ENCODE results near the gene SYNGR3. TPM values are rescaled to one million over a fixed set of nuclear protein-coding genes. Genes with fewer than 3 reads are reported as not detected.
A peak's percentile ranks its signal among the peaks of the same experiment; 100 is the strongest.

The SYNGR3 gene
- total and polyA plus RNA-seq, 2 of the 13 experiments (the other 11 are each of a cell fraction or from before 2014, with no cell fraction given), result 0.97 to 5.7 TPM

- peak; percentile 83; the same call in 1 of the 2 replicates for TF ChIP-seq MXD1 (CRISPR knock-in tag; IDR thresholded peaks at IDR 0.05)
- 0 out of 2 replicates have a peak, but pooled peaks have one; percentile 49 for TF ChIP-seq ZNF513 (CRISPR knock-in tag; conservative IDR thresholded peaks at IDR 0.05)
- TF ChIP-seq BCLAF1 (IDR thresholded peaks at IDR 0.05), result no peak
- no peak for TF ChIP-seq ARID3A (IDR thresholded peaks at IDR 0.05; ENCODE audit: low read depth, low read length)
- no peak for TF ChIP-seq ZNF260 (CRISPR knock-in tag; IDR thresholded peaks at IDR 0.05; ENCODE audit: borderline replicate concordance, low read depth)
- TF ChIP-seq POLR2AphosphoS2 (IDR thresholded peaks at IDR 0.05; ENCODE audit: low read depth, low read length), result no peak
- TF ChIP-seq ZNF883 (CRISPR knock-in tag; IDR thresholded peaks at IDR 0.05; ENCODE audit: not compliant biosample characterization), result no peak
- TF ChIP-seq ZNF503 (CRISPR knock-in tag; IDR thresholded peaks at IDR 0.05), result peak; percentile 52; the same call in 1 of the 2 replicates
- TF ChIP-seq NFE2L2 (IDR thresholded peaks at IDR 0.05; ENCODE audit: low read length), result no peak
- TF ChIP-seq THRA (CRISPR knock-in tag; IDR thresholded peaks at IDR 0.05; ENCODE audit: borderline replicate concordance), result no peak
- no peak for TF ChIP-seq REST (IDR thresholded peaks at IDR 0.05; ENCODE audit: borderline replicate concordance in 1 of 2, low read depth in 1 of 2, low read length in 2 of 2)
These were observed 6.0 kb upstream of the SYNGR3 start, which contains the start of gene GFER (continued) for GRCh38 chr16:1983544-1984346.

All from HepG2 (cell line).